ENCODE results near the gene MTARC2. TPM values are rescaled to one million over a fixed set of nuclear protein-coding genes. Genes with fewer than 3 reads are reported as not detected.

Gene MTARC2
- total RNA-seq, 1 experiment from 2014 or later = 15.2 TPM

GRCh38 chr1:220708244-220708643, 39.9 kb upstream of the MTARC2 start (continued):
- TF ChIP-seq ZNF512 (CRISPR knock-in tag; IDR thresholded peaks at IDR 0.05; ENCODE audit: borderline replicate concordance) (no peak), MXD4 (CRISPR knock-in tag; IDR thresholded peaks at IDR 0.05; ENCODE audit: borderline replicate concordance) (no peak), FOXJ3 (CRISPR knock-in tag; IDR thresholded peaks at IDR 0.05; ENCODE audit: borderline replicate concordance) (no peak), KAT7 (CRISPR knock-in tag; IDR thresholded peaks at IDR 0.05; ENCODE audit: borderline replicate concordance) (no peak), ZNF416 (CRISPR knock-in tag; IDR thresholded peaks at IDR 0.05) (no peak), ZSCAN18 (CRISPR knock-in tag; IDR thresholded peaks at IDR 0.05) (no peak)
- TF ChIP-seq, protein P1, sequence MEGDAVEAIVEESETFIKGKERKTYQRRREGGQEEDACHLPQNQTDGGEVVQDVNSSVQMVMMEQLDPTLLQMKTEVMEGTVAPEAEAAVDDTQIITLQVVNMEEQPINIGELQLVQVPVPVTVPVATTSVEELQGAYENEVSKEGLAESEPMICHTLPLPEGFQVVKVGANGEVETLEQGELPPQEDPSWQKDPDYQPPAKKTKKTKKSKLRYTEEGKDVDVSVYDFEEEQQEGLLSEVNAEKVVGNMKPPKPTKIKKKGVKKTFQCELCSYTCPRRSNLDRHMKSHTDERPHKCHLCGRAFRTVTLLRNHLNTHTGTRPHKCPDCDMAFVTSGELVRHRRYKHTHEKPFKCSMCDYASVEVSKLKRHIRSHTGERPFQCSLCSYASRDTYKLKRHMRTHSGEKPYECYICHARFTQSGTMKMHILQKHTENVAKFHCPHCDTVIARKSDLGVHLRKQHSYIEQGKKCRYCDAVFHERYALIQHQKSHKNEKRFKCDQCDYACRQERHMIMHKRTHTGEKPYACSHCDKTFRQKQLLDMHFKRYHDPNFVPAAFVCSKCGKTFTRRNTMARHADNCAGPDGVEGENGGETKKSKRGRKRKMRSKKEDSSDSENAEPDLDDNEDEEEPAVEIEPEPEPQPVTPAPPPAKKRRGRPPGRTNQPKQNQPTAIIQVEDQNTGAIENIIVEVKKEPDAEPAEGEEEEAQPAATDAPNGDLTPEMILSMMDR (IDR thresholded peaks at IDR 0.05) = no peak

GRCh38 chr1:220708936-220709801, 39.0 kb upstream of the MTARC2 start:
- peaks cover 6% of the 10 kb centered on the region for H3K9me3 Mint-ChIP-seq
- CTCF ChIA-PET = interaction anchor here (1.2 kb wide), 1 partner anchor 24 kb away, joined by 4 read pairs; no protein-coding TSS in a partner anchor
- TF ChIP-seq SOX15 (CRISPR knock-in tag; IDR thresholded peaks at IDR 0.05) (no peak), OVOL2 (CRISPR knock-in tag; IDR thresholded peaks at IDR 0.05; ENCODE audit: borderline replicate concordance) (no peak), IRF2 (CRISPR knock-in tag; IDR thresholded peaks at IDR 0.05; ENCODE audit: borderline replicate concordance, low read depth) (no peak), ZNF423 (CRISPR knock-in tag; IDR thresholded peaks at IDR 0.05) (no peak)

DNA sequence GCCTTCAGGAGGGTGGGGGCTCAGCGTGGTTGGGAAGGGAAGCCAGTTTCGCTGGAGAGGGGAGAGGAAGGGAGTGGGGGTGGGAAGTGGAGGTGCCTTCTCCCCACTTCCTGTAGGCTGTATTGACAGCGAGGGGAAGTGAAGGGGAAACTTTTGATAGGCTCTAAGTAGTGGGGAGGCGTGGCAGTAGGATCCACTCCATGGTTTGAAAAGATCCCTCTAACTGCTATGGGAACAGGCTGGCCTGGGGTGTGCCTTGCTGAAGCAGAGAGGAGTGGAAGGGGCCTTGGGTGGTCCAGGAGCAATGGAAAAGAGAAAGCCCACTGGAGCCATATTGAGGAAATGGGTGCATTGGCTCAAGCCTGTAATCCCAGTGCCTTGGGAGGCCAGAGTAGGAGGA, 37.8 kb upstream of the MTARC2 start:
- ChIA-PET POLR2A (no interaction called here), CTCF (interaction anchor here (1.0 kb wide), 1 partner anchor 23 kb away, joined by 5 read pairs; no protein-coding TSS in a partner anchor)
- H3K27ac Mint-ChIP-seq = no peak overlapping the region
- DNase-seq (ENCODE audit: low spot score) (no peak), ATAC-seq (peak; percentile 72)
- H3K4me1 Mint-ChIP-seq = peaks cover 6% of the 10 kb centered on the region
- H3K36me3 Mint-ChIP-seq = peaks cover 8% of the 10 kb centered on the region
- H3K4me3 Mint-ChIP-seq = no peak overlapping the region
- H3K27me3 Mint-ChIP-seq (ENCODE audit: low read depth) = no peaks in the 10 kb centered on the region; the same call in 1 of the 2 replicates
- TF ChIP-seq, protein P2, sequence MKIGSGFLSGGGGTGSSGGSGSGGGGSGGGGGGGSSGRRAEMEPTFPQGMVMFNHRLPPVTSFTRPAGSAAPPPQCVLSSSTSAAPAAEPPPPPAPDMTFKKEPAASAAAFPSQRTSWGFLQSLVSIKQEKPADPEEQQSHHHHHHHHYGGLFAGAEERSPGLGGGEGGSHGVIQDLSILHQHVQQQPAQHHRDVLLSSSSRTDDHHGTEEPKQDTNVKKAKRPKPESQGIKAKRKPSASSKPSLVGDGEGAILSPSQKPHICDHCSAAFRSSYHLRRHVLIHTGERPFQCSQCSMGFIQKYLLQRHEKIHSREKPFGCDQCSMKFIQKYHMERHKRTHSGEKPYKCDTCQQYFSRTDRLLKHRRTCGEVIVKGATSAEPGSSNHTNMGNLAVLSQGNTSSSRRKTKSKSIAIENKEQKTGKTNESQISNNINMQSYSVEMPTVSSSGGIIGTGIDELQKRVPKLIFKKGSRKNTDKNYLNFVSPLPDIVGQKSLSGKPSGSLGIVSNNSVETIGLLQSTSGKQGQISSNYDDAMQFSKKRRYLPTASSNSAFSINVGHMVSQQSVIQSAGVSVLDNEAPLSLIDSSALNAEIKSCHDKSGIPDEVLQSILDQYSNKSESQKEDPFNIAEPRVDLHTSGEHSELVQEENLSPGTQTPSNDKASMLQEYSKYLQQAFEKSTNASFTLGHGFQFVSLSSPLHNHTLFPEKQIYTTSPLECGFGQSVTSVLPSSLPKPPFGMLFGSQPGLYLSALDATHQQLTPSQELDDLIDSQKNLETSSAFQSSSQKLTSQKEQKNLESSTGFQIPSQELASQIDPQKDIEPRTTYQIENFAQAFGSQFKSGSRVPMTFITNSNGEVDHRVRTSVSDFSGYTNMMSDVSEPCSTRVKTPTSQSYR (CRISPR knock-in tag; IDR thresholded peaks at IDR 0.05) = no peak
- TF ChIP-seq GRHL2 (CRISPR knock-in tag; IDR thresholded peaks at IDR 0.05; ENCODE audit: insufficient replicate concordance, severe bottlenecking) (no peak), NFATC4 (CRISPR knock-in tag; IDR thresholded peaks at IDR 0.05) (no peak), ZBTB21 (CRISPR knock-in tag; IDR thresholded peaks at IDR 0.05; ENCODE audit: borderline replicate concordance) (no peak), PRRX2 (CRISPR knock-in tag; IDR thresholded peaks at IDR 0.05) (no peak)
- TF ChIP-seq, protein P3, sequence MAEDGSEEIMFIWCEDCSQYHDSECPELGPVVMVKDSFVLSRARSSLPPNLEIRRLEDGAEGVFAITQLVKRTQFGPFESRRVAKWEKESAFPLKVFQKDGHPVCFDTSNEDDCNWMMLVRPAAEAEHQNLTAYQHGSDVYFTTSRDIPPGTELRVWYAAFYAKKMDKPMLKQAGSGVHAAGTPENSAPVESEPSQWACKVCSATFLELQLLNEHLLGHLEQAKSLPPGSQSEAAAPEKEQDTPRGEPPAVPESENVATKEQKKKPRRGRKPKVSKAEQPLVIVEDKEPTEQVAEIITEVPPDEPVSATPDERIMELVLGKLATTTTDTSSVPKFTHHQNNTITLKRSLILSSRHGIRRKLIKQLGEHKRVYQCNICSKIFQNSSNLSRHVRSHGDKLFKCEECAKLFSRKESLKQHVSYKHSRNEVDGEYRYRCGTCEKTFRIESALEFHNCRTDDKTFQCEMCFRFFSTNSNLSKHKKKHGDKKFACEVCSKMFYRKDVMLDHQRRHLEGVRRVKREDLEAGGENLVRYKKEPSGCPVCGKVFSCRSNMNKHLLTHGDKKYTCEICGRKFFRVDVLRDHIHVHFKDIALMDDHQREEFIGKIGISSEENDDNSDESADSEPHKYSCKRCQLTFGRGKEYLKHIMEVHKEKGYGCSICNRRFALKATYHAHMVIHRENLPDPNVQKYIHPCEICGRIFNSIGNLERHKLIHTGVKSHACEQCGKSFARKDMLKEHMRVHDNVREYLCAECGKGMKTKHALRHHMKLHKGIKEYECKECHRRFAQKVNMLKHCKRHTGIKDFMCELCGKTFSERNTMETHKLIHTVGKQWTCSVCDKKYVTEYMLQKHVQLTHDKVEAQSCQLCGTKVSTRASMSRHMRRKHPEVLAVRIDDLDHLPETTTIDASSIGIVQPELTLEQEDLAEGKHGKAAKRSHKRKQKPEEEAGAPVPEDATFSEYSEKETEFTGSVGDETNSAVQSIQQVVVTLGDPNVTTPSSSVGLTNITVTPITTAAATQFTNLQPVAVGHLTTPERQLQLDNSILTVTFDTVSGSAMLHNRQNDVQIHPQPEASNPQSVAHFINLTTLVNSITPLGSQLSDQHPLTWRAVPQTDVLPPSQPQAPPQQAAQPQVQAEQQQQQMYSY (CRISPR knock-in tag; IDR thresholded peaks at IDR 0.05) = peak; percentile 87
- H3K9me3 Mint-ChIP-seq = peaks cover 18% of the 10 kb centered on the region

More at GRCh38 chr1:220708936-220709801, 39.0 kb upstream of the MTARC2 start:
- POLR2A ChIA-PET = no interaction called here
- no peak overlapping the region for H3K4me3 Mint-ChIP-seq
- ATAC-seq (no peak), DNase-seq (ENCODE audit: low spot score) (no peak)
- no peak overlapping the region for H3K27ac Mint-ChIP-seq
- H3K4me1 Mint-ChIP-seq = peaks cover 6% of the 10 kb centered on the region
- no peaks in the 10 kb centered on the region; the same call in 1 of the 2 replicates for H3K27me3 Mint-ChIP-seq (ENCODE audit: low read depth)
- H3K36me3 Mint-ChIP-seq = 0 out of 2 replicates have a peak, but pooled peaks cover under 1% of the 10 kb centered on the region
